ENCODE results near the gene UBE2C.
A peak's percentile ranks its signal among the peaks of the same experiment; 100 is the strongest.

Gene UBE2C

DNA sequence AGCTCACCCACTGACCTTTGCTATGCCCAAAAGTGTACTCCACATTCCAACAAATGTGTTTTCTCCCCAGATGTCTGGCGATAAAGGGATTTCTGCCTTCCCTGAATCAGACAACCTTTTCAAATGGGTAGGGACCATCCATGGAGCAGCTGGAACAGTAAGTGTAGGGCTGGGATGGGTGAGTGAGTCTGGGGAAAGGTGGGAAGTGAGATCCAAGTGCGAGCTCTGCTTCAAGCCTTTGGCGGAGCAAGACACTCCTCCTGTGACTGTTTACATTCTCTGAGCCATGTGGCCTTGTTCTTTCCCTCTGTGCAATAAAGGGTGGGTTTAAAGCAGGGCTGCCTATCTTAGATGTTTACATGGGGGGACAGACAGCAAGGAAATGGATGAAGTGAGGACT lies 1.9 kb downstream of the UBE2C start:
- H3K4me2 ChIP-seq (ENCODE audit: low read length) = peak overlapping the region; percentile 8
- H3K9ac ChIP-seq (ENCODE audit: low read length) = peak overlapping the region; percentile 39
- H3K4me1 ChIP-seq (ENCODE audit: control insufficient read depth, low read depth, low read length) = peaks cover 5% of the 10 kb centered on the region
- H3K27me3 ChIP-seq (ENCODE audit: insufficient read depth, low read length, poor library complexity) = no peaks in the 10 kb centered on the region
- peaks cover 23% of the 10 kb centered on the region for H3K79me2 ChIP-seq (ENCODE audit: control insufficient read depth, insufficient read depth, low read length)
- no peak overlapping the region for H2BK120ac ChIP-seq (ENCODE audit: low read depth, low read length)
- H2AK5ac ChIP-seq (ENCODE audit: low read length) = no peak overlapping the region
- H3K4me3 ChIP-seq (ENCODE audit: low read length) = no peak overlapping the region
- WGBS (ENCODE audit: extremely low coverage, insufficient coverage, low lambda C conversion rate) = no CpG with 5 or more reads among the region's 3 CpGs
- H3K23ac ChIP-seq (ENCODE audit: low read length) = no peak overlapping the region
- H4K8ac ChIP-seq (ENCODE audit: low read depth, low read length) = no peak overlapping the region
- H3K56ac ChIP-seq (ENCODE audit: low read length) = peak overlapping the region; percentile 35
- H2BK15ac ChIP-seq (replicated peaks; ENCODE audit: low read depth) = no peak overlapping the region
- no peak overlapping the region for H3K27ac ChIP-seq (ENCODE audit: low read depth, low read length)
- H3K79me1 ChIP-seq (ENCODE audit: low read length) = peaks cover 12% of the 10 kb centered on the region
- H3K18ac ChIP-seq (ENCODE audit: low read length) = no peak overlapping the region
- peaks cover 14% of the 10 kb centered on the region for H3K36me3 ChIP-seq (ENCODE audit: control insufficient read depth, insufficient read depth, low read length)
- DNase-seq = no peak
- H2BK5ac ChIP-seq (ENCODE audit: low read length) = no peak overlapping the region
- H4K5ac ChIP-seq (ENCODE audit: low read length) = no peak overlapping the region
- no peak overlapping the region for H3K4ac ChIP-seq (ENCODE audit: low read depth, low read length)

DNA sequence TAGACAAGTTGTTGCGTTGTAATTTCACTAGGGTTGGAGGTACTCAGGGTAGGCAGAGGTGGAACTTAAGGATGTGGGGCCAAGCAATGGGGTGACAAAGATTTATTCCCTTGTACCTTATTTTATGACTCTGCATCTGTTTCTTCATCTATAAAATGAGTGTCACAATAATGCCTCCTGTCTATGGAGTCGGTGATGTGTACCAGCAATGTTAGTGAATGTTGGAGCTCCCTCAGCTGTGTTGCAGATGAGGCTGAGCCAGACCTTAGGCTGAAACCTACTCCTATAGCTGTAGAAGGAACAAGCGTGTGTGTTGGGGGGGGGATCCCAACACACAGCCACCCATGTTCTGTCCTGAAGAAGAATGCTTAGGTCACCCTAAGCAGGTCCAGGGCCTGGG lies 4.5 kb downstream of the UBE2C start:
- no peak overlapping the region for H3K9ac ChIP-seq (ENCODE audit: low read length)
- H3K23ac ChIP-seq (ENCODE audit: low read length) = no peak overlapping the region
- H4K8ac ChIP-seq (ENCODE audit: low read depth, low read length) = no peak overlapping the region
- H4K5ac ChIP-seq (ENCODE audit: low read length) = no peak overlapping the region
- no peak overlapping the region for H3K4me2 ChIP-seq (ENCODE audit: low read length)
- H3K27ac ChIP-seq (ENCODE audit: low read depth, low read length) = peak overlapping the region; percentile 20
- no peak overlapping the region for H3K4ac ChIP-seq (ENCODE audit: low read depth, low read length)
- no CpG with 5 or more reads among the region's 3 CpGs for WGBS (ENCODE audit: extremely low coverage, insufficient coverage, low lambda C conversion rate)
- H3K27me3 ChIP-seq (ENCODE audit: insufficient read depth, low read length, poor library complexity) = no peaks in the 10 kb centered on the region
- peaks cover 5% of the 10 kb centered on the region for H3K4me1 ChIP-seq (ENCODE audit: control insufficient read depth, low read depth, low read length)
- peaks cover 23% of the 10 kb centered on the region for H3K79me2 ChIP-seq (ENCODE audit: control insufficient read depth, insufficient read depth, low read length)
- no peak overlapping the region for H3K4me3 ChIP-seq (ENCODE audit: low read length)
- peaks cover 12% of the 10 kb centered on the region for H3K36me3 ChIP-seq (ENCODE audit: control insufficient read depth, insufficient read depth, low read length)
- no peak overlapping the region for H3K18ac ChIP-seq (ENCODE audit: low read length)
- no peak overlapping the region for H2BK120ac ChIP-seq (ENCODE audit: low read depth, low read length)
- H2AK5ac ChIP-seq (ENCODE audit: low read length) = no peak overlapping the region
- DNase-seq = no peak
- H3K56ac ChIP-seq (ENCODE audit: low read length) = peak overlapping the region; percentile 30
- no peak overlapping the region for H2BK5ac ChIP-seq (ENCODE audit: low read length)
- H2BK15ac ChIP-seq (replicated peaks; ENCODE audit: low read depth) = no peak overlapping the region
- H3K79me1 ChIP-seq (ENCODE audit: low read length) = peaks cover 12% of the 10 kb centered on the region

- H3K56ac ChIP-seq (ENCODE audit: low read length) = no peak overlapping the region
- no peak overlapping the region for H4K5ac ChIP-seq (ENCODE audit: low read length)
- no peak overlapping the region for H3K23ac ChIP-seq (ENCODE audit: low read length)
- no peak overlapping the region for H3K4ac ChIP-seq (ENCODE audit: low read depth, low read length)
- no CpG with 5 or more reads among the region's 9 CpGs for WGBS (ENCODE audit: extremely low coverage, insufficient coverage, low lambda C conversion rate)
- DNase-seq = peak; percentile 91
- H3K18ac ChIP-seq (ENCODE audit: low read length) = no peak overlapping the region
- H3K27ac ChIP-seq (ENCODE audit: low read depth, low read length) = peak overlapping the region; percentile 20
- H4K8ac ChIP-seq (ENCODE audit: low read depth, low read length) = no peak overlapping the region
- peaks cover 12% of the 10 kb centered on the region for H3K36me3 ChIP-seq (ENCODE audit: control insufficient read depth, insufficient read depth, low read length)
- H3K4me2 ChIP-seq (ENCODE audit: low read length) = no peak overlapping the region
- H2BK120ac ChIP-seq (ENCODE audit: low read depth, low read length) = no peak overlapping the region
- no peak overlapping the region for H2BK15ac ChIP-seq (replicated peaks; ENCODE audit: low read depth)
- no peak overlapping the region for H2BK5ac ChIP-seq (ENCODE audit: low read length)
- peaks cover 5% of the 10 kb centered on the region for H3K4me1 ChIP-seq (ENCODE audit: control insufficient read depth, low read depth, low read length)
- no peak overlapping the region for H3K4me3 ChIP-seq (ENCODE audit: low read length)
- peaks cover 12% of the 10 kb centered on the region for H3K79me1 ChIP-seq (ENCODE audit: low read length)
- no peak overlapping the region for H3K9ac ChIP-seq (ENCODE audit: low read length)
- H3K27me3 ChIP-seq (ENCODE audit: insufficient read depth, low read length, poor library complexity) = no peaks in the 10 kb centered on the region
- no peak overlapping the region for H2AK5ac ChIP-seq (ENCODE audit: low read length)
- peaks cover 22% of the 10 kb centered on the region for H3K79me2 ChIP-seq (ENCODE audit: control insufficient read depth, insufficient read depth, low read length)
Measured at GRCh38 chr20:45817376-45818194, 5.1 kb downstream of the UBE2C start.

DNA sequence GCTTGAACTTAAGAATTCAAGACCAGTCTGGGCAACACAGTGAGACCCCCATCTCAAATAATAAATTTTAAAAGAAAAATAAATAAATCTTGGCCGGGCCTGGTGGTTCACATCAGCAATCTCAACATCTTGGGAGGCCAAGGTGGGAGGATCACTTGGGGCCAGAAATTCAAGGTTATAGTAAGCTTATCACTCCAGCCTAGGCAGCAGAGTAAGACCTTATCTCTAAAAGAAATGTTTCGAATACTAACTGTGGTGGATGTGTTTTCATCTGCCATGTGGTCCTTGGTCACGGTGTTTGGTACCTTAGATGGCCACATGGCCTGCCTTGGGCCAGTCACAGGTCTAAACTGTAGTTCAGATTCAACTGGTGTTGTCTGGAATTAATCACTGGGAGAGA lies 5.8 kb downstream of the UBE2C start:
- Histone ChIP-seq H3K18ac (ENCODE audit: low read length) (no peak overlapping the region), H4K8ac (ENCODE audit: low read depth, low read length) (no peak overlapping the region), H3K4ac (ENCODE audit: low read depth, low read length) (no peak overlapping the region), H4K5ac (ENCODE audit: low read length) (no peak overlapping the region), H3K23ac (ENCODE audit: low read length) (no peak overlapping the region), H3K9ac (ENCODE audit: low read length) (no peak overlapping the region), H3K4me1 (ENCODE audit: control insufficient read depth, low read depth, low read length) (peaks cover 5% of the 10 kb centered on the region), H3K36me3 (ENCODE audit: control insufficient read depth, insufficient read depth, low read length) (peaks cover 12% of the 10 kb centered on the region), H2BK5ac (ENCODE audit: low read length) (no peak overlapping the region), H3K4me3 (ENCODE audit: low read length) (no peak overlapping the region), H3K79me2 (ENCODE audit: control insufficient read depth, insufficient read depth, low read length) (peaks cover 16% of the 10 kb centered on the region), H2BK120ac (ENCODE audit: low read depth, low read length) (no peak overlapping the region), H3K4me2 (ENCODE audit: low read length) (no peak overlapping the region), H2BK15ac (replicated peaks; ENCODE audit: low read depth) (no peak overlapping the region), H3K56ac (ENCODE audit: low read length) (peak overlapping the region; percentile 34), H2AK5ac (ENCODE audit: low read length) (no peak overlapping the region), H3K27ac (ENCODE audit: low read depth, low read length) (peak overlapping the region; percentile 13), H3K27me3 (ENCODE audit: insufficient read depth, low read length, poor library complexity) (no peaks in the 10 kb centered on the region), H3K79me1 (ENCODE audit: low read length) (peaks cover 9% of the 10 kb centered on the region)
- no CpG with 5 or more reads among the region's 3 CpGs for WGBS (ENCODE audit: extremely low coverage, insufficient coverage, low lambda C conversion rate)
- DNase-seq = peak; percentile 45

- Histone ChIP-seq H3K79me1 (ENCODE audit: low read length) (peaks cover 7% of the 10 kb centered on the region), H4K8ac (ENCODE audit: low read depth, low read length) (no peak overlapping the region), H2BK15ac (replicated peaks; ENCODE audit: low read depth) (no peak overlapping the region), H3K23ac (ENCODE audit: low read length) (no peak overlapping the region), H3K4me1 (ENCODE audit: control insufficient read depth, low read depth, low read length) (peaks cover 5% of the 10 kb centered on the region), H2BK5ac (ENCODE audit: low read length) (no peak overlapping the region), H2BK120ac (ENCODE audit: low read depth, low read length) (no peak overlapping the region), H3K27ac (ENCODE audit: low read depth, low read length) (no peak overlapping the region), H4K5ac (ENCODE audit: low read length) (no peak overlapping the region), H3K56ac (ENCODE audit: low read length) (no peak overlapping the region), H3K9ac (ENCODE audit: low read length) (no peak overlapping the region), H3K4ac (ENCODE audit: low read depth, low read length) (no peak overlapping the region), H3K4me3 (ENCODE audit: low read length) (no peak overlapping the region), H3K36me3 (ENCODE audit: control insufficient read depth, insufficient read depth, low read length) (peaks cover 11% of the 10 kb centered on the region), H3K79me2 (ENCODE audit: control insufficient read depth, insufficient read depth, low read length) (peaks cover 5% of the 10 kb centered on the region), H3K18ac (ENCODE audit: low read length) (no peak overlapping the region), H3K4me2 (ENCODE audit: low read length) (no peak overlapping the region), H2AK5ac (ENCODE audit: low read length) (no peak overlapping the region), H3K27me3 (ENCODE audit: insufficient read depth, low read length, poor library complexity) (no peaks in the 10 kb centered on the region)
- no CpG with 5 or more reads among the region's 4 CpGs for WGBS (ENCODE audit: extremely low coverage, insufficient coverage, low lambda C conversion rate)
- peak; percentile 76 for DNase-seq
Measured at GRCh38 chr20:45819466-45819865, 7.0 kb downstream of the UBE2C start.

GRCh38 chr20:45821947-45822346 lies 9.5 kb downstream of the UBE2C start:
- Histone ChIP-seq H2BK5ac (ENCODE audit: low read length) (no peak overlapping the region), H2BK15ac (replicated peaks; ENCODE audit: low read depth) (no peak overlapping the region), H2BK120ac (ENCODE audit: low read depth, low read length) (no peak overlapping the region), H4K8ac (ENCODE audit: low read depth, low read length) (no peak overlapping the region), H3K23ac (ENCODE audit: low read length) (no peak overlapping the region), H3K56ac (ENCODE audit: low read length) (no peak overlapping the region), H3K18ac (ENCODE audit: low read length) (no peak overlapping the region), H3K4me3 (ENCODE audit: low read length) (no peak overlapping the region), H2AK5ac (ENCODE audit: low read length) (no peak overlapping the region), H3K27me3 (ENCODE audit: insufficient read depth, low read length, poor library complexity) (no peaks in the 10 kb centered on the region), H3K79me2 (ENCODE audit: control insufficient read depth, insufficient read depth, low read length) (no peaks in the 10 kb centered on the region), H3K79me1 (ENCODE audit: low read length) (no peaks in the 10 kb centered on the region), H3K36me3 (ENCODE audit: control insufficient read depth, insufficient read depth, low read length) (no peaks in the 10 kb centered on the region), H3K9ac (ENCODE audit: low read length) (no peak overlapping the region), H3K27ac (ENCODE audit: low read depth, low read length) (no peak overlapping the region), H3K4ac (ENCODE audit: low read depth, low read length) (no peak overlapping the region), H4K5ac (ENCODE audit: low read length) (no peak overlapping the region), H3K4me2 (ENCODE audit: low read length) (no peak overlapping the region), H3K4me1 (ENCODE audit: control insufficient read depth, low read depth, low read length) (peaks cover 2% of the 10 kb centered on the region)
- DNase-seq = no peak
- no CpG with 5 or more reads among the region's 2 CpGs for WGBS (ENCODE audit: extremely low coverage, insufficient coverage, low lambda C conversion rate)
